ENCODE data around the gene TMEM130. TPM values are rescaled to one million over a fixed set of nuclear protein-coding genes. Genes with fewer than 3 reads are reported as not detected.

TMEM130 gene
- total RNA-seq, 1 donor from 2014 or later: 0.61 TPM

DNA sequence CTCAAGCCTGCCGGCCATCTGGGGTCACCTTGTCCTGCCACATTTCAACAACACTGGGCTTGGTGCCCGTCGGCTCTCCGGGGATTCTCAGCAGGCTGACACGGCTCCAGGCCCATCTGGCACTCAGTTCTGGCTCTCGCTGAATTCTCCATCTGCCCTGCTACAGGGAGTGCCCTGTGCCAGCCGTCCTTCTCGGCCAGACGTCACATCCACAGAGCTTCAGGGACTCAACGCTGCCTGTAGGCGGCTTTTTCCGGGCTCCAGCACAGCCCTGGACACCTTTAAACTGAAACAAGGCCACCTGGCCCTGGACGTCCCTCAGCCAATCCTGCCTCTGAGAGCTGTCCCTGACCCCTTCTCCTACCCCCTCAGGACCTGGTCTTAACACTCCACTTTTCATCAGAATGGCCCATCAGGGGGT, 43.0 kb downstream of the TMEM130 start:
- Mint-ChIP-seq H3K27me3 (ENCODE audit: low read depth) (peaks cover 8% of the 10 kb centered on the region), H3K27ac (ENCODE audit: unreplicated experiment) (no peak overlapping the region), H3K4me1 (no peaks in the 10 kb centered on the region), H3K4me3 (no peak overlapping the region), H3K9me3 (no peaks in the 10 kb centered on the region), H3K36me3 (ENCODE audit: low read depth) (no peaks in the 10 kb centered on the region)
- TF ChIP-seq, protein P1, sequence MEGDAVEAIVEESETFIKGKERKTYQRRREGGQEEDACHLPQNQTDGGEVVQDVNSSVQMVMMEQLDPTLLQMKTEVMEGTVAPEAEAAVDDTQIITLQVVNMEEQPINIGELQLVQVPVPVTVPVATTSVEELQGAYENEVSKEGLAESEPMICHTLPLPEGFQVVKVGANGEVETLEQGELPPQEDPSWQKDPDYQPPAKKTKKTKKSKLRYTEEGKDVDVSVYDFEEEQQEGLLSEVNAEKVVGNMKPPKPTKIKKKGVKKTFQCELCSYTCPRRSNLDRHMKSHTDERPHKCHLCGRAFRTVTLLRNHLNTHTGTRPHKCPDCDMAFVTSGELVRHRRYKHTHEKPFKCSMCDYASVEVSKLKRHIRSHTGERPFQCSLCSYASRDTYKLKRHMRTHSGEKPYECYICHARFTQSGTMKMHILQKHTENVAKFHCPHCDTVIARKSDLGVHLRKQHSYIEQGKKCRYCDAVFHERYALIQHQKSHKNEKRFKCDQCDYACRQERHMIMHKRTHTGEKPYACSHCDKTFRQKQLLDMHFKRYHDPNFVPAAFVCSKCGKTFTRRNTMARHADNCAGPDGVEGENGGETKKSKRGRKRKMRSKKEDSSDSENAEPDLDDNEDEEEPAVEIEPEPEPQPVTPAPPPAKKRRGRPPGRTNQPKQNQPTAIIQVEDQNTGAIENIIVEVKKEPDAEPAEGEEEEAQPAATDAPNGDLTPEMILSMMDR (conservative IDR thresholded peaks at IDR 0.05): no peak
- DNase-seq (ENCODE audit: low read depth, low spot score): no peak

DNA sequence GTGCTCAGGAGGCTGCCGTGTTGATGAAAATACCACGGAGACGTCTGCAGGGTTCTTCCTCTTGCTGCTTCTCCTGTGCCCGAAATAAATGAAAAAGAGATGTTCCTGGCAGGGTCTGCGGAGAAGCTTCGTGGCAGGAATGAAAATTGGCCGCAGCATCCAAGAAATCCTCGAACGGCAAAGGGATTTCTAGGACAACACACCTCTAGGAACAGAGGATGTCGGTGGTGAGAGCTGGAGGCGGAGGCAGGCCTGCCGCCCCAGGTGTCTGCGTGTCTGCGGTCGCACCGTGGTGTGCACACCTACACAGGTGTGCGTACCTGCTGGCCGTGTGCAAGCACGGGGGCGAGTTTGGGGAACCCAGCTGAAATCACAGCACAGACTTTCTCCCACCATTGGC, 43.4 kb downstream of the TMEM130 start:
- Mint-ChIP-seq H3K36me3 (ENCODE audit: low read depth) (no peaks in the 10 kb centered on the region), H3K9me3 (no peaks in the 10 kb centered on the region), H3K4me1 (no peaks in the 10 kb centered on the region), H3K27me3 (ENCODE audit: low read depth) (peaks cover 8% of the 10 kb centered on the region), H3K27ac (ENCODE audit: unreplicated experiment) (no peak overlapping the region), H3K4me3 (no peak overlapping the region)
- no peak for DNase-seq (ENCODE audit: low read depth, low spot score)
- TF ChIP-seq, protein P1 (conservative IDR thresholded peaks at IDR 0.05): no peak

DNA sequence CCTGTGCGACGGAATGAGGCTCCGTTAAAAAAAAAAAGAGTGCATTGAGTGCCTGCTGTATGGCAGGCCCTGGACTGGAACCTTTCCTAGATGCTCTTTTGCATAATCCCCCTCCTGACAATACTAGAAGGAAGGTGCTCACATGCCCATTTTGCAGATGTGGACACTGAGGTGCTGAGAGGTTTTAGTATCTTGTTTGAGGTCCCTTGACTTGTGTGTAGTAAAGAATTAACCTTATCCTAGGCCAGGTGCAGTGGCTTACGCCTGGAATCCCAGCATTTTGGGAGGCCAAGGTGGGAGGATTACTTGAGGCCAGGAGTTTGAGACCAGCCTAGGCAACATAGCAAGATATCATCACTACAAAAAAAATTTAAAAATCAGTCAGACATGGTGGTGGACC, 46.6 kb downstream of the TMEM130 start:
- no peak overlapping the region for H3K4me3 Mint-ChIP-seq
- no peak overlapping the region for H3K27ac Mint-ChIP-seq (ENCODE audit: unreplicated experiment)
- DNase-seq (ENCODE audit: low read depth, low spot score): no peak
- H3K9me3 Mint-ChIP-seq: no peaks in the 10 kb centered on the region
- H3K4me1 Mint-ChIP-seq: peaks cover 10% of the 10 kb centered on the region
- no peaks in the 10 kb centered on the region for H3K27me3 Mint-ChIP-seq (ENCODE audit: low read depth)
- H3K36me3 Mint-ChIP-seq (ENCODE audit: low read depth): no peaks in the 10 kb centered on the region
- TF ChIP-seq, protein P1 (conservative IDR thresholded peaks at IDR 0.05): no peak

DNA sequence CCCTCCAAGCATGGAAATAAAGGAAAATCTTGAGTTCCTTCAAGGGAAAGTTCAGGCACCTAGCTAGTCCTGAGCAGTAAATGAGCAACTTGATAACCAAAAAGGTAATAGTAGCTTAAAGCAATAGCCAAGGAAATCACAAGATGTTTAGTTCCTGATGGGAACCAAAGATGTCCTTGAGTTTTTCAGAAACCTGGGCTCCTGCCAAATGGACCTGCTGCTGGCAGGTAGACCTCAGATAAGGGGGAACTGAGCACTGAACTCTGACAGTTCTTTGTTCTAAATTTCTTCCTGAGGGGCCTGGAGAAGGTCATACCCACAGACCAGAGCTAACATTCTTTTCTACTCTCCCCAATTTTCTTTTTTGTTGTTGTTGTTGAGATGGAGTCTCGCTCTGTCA, 48.5 kb downstream of the TMEM130 start:
- H3K4me1 Mint-ChIP-seq: peaks cover 17% of the 10 kb centered on the region
- H3K27me3 Mint-ChIP-seq (ENCODE audit: low read depth): peaks cover 7% of the 10 kb centered on the region
- peaks cover 3% of the 10 kb centered on the region for H3K36me3 Mint-ChIP-seq (ENCODE audit: low read depth)
- H3K4me3 Mint-ChIP-seq: no peak overlapping the region
- H3K9me3 Mint-ChIP-seq: no peaks in the 10 kb centered on the region
- DNase-seq (ENCODE audit: low read depth, low spot score): no peak
- no peak overlapping the region for H3K27ac Mint-ChIP-seq (ENCODE audit: unreplicated experiment)
- TF ChIP-seq, protein P1 (conservative IDR thresholded peaks at IDR 0.05): no peak

DNA sequence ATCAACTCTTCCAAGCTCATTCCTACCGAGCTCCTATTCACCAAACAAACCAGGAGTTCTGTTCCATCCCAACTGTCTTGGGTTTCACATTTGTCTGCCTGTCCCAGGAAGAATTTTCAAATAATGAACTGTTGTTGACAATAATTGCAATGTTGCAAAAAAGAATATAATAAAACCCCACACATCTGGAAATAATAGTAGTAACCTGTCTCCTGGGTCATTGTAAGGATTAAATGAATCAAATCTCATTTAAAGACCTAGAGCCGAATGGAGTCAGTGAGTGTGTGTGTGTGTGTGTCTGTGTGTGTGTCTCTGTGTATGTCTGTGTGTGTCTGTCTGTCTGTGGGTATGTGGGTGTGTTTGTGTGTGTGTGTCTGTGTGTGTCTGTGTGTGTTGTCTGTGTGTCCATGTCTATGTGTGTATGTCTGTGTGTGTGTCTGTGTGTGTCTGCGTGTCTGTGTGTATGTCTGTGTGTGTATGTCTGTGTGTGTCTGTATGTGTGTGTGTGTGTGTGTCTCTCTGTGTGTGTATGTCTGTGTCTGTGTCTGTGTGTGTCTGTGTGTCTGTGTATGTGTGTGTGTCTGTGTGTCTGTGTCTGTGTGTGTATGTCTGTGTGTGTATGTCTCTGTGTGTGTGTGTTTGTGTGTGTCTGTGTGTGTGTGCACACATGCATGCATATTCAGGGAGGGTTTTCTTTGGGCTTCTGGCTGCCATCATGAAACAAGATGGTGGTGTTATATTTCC, 52.7 kb downstream of the TMEM130 start:
- Mint-ChIP-seq H3K27me3 (ENCODE audit: low read depth) (peaks cover 27% of the 10 kb centered on the region), H3K36me3 (ENCODE audit: low read depth) (peaks cover 3% of the 10 kb centered on the region), H3K9me3 (no peaks in the 10 kb centered on the region), H3K4me3 (no peak overlapping the region), H3K4me1 (peaks cover 21% of the 10 kb centered on the region), H3K27ac (ENCODE audit: unreplicated experiment) (no peak overlapping the region)
- no peak for DNase-seq (ENCODE audit: low read depth, low spot score)
- TF ChIP-seq, protein P1 (conservative IDR thresholded peaks at IDR 0.05): no peak

All from neural crest cell (in vitro differentiated cells).